HepG2 (cell line): ENCODE measurements around the gene CCDC87. TPM values are rescaled to one million over a fixed set of nuclear protein-coding genes. Genes with fewer than 3 reads are reported as not detected.

Source experiments
- ARHGAP35 ChIP-seq: sonication (generic); formaldehyde crosslinking; IDR thresholded peaks from 2 replicates; pipeline ENCODE4 v1.9.0; 2022; ENCODE audit warnings: mild to moderate bottlenecking, inconsistent platforms, moderate library complexity, missing genetic modification reagents, borderline replicate concordance
- HNRNPL ChIP-seq: fragments of 200-400 bp; formaldehyde crosslinking; IDR thresholded peaks from 2 replicates; pipeline ENCODE4 v1.6.1; 2017; ENCODE audit warnings: mild to moderate bottlenecking, low read depth, low read length
- KLF12 ChIP-seq: sonication (generic); formaldehyde crosslinking; IDR thresholded peaks from 2 replicates; pipeline ENCODE4 v1.4.0; 2020; ENCODE audit warnings: missing genetic modification reagents, borderline replicate concordance
- MLLT10 ChIP-seq: sonication (generic); formaldehyde crosslinking; IDR thresholded peaks from 2 replicates; pipeline ENCODE4 v1.4.0; 2020; ENCODE audit warnings: missing genetic modification reagents
- RERE ChIP-seq: IDR thresholded peaks from 2 replicates; pipeline ENCODE4 v1.6.1; 2016; ENCODE audit warnings: low read depth, missing genetic modification reagents, missing compliant biosample characterization
- SRF ChIP-seq: IDR thresholded peaks from 2 replicates; pipeline ENCODE4 v1.6.1; 2011; ENCODE audit warnings: mild to moderate bottlenecking, low read depth, low read length, moderate library complexity
- TCF7 ChIP-seq: sonication (generic); IDR thresholded peaks from 2 replicates; pipeline ENCODE4 v1.6.1; 2016; ENCODE audit warnings: antibody characterized with exemption, low read depth
- TOPORS ChIP-seq: sonication (generic); formaldehyde crosslinking; IDR thresholded peaks from 2 replicates; pipeline ENCODE4 v1.8.0; 2023; ENCODE audit warnings: mild to moderate bottlenecking, missing genetic modification reagents
- TSC22D2 ChIP-seq: sonication (generic); formaldehyde crosslinking; IDR thresholded peaks from 2 replicates; pipeline ENCODE4 v1.5.1; 2020; ENCODE audit warnings: missing genetic modification reagents, mild to moderate bottlenecking, borderline replicate concordance
- ZMAT3 ChIP-seq: sonication (generic); formaldehyde crosslinking; conservative IDR thresholded peaks from 2 replicates; pipeline ENCODE4 v1.7.0; 2021; ENCODE audit warnings: missing genetic modification reagents
- ZMYM3 ChIP-seq: sonication (generic); formaldehyde crosslinking; IDR thresholded peaks from 2 replicates; pipeline ENCODE4 v1.5.1; 2020; ENCODE audit warnings: mild to moderate bottlenecking, missing genetic modification reagents
- ZNF17 ChIP-seq: sonication (generic); formaldehyde crosslinking; IDR thresholded peaks from 2 replicates; pipeline ENCODE4 v1.5.0; 2020; ENCODE audit warnings: mild to moderate bottlenecking, missing genetic modification reagents
- ZSCAN29 ChIP-seq: sonication (generic); formaldehyde crosslinking; conservative IDR thresholded peaks from 2 replicates; pipeline ENCODE4 v1.4.0; 2020; ENCODE audit warnings: mild to moderate bottlenecking, missing genetic modification reagents
- polyA plus RNA-seq, 8 experiments: library from polyadenylated mRNA; depleted of rRNA in 3 of 8; stranded (reverse) in 7 of 8; unstranded in 1 of 8; fragments of >200 nt; fragmentation: Illumina TruSeq in 4 of 8; extraction: Trizol in 4 of 8; gene quantifications; 2 replicates each; pipeline versions ENCODE4 v1.2.1 to v1.2.3, GENCODE V29; 2011 to 2016; ENCODE audit warnings: low read depth in 4 of 8, missing spikeins in 1 of 8, mixed read lengths in 1 of 8; ENCODE audit not compliant: insufficient read depth in 1 of 8
- total RNA-seq, 5 experiments: library from RNA; depleted of rRNA; stranded (reverse); fragments of >200 nt; fragmentation: Illumina TruSeq; extraction: Trizol; gene quantifications; 2 replicates each; pipeline ENCODE4 v1.2.3, GENCODE V29; 2016; ENCODE audit warnings: low read depth in 1 of 5
- TF ChIP-seq, protein P1 (sequence below): sonication (generic); formaldehyde crosslinking; IDR thresholded peaks from 2 replicates; pipeline ENCODE4 v1.4.0; 2020; ENCODE audit warnings: missing genetic modification reagents; ENCODE audit errors: not compliant biosample characterization
- TF ChIP-seq, protein P2 (sequence below): sonication (generic); formaldehyde crosslinking; IDR thresholded peaks from 2 replicates; pipeline ENCODE4 v1.5.1; 2020; ENCODE audit warnings: missing genetic modification reagents, mild to moderate bottlenecking, borderline replicate concordance
- TF ChIP-seq, protein P3 (sequence below): sonication (generic); formaldehyde crosslinking; IDR thresholded peaks from 2 replicates; pipeline ENCODE4 v1.4.0; 2020; ENCODE audit warnings: mild to moderate bottlenecking, missing genetic modification reagents

CCDC87 gene
- total and polyA plus RNA-seq, 2 of the 13 experiments (the other 11 are each of a cell fraction or from before 2014, with no cell fraction given), result 0.05 to 0.42 TPM

GRCh38 chr11:66592457-66593302 lies at the start of gene CCDC87, which contains the start of gene CCS (continued):
- peak; percentile 76; the same call in 1 of the 2 replicates for TF ChIP-seq TSC22D2 (CRISPR knock-in tag)
- peak; percentile 58; the same call in 1 of the 2 replicates for TF ChIP-seq ARHGAP35 (CRISPR knock-in tag)
- 0 out of 2 replicates have a peak, but pooled peaks have one; percentile 14 for TF ChIP-seq ZMAT3 (CRISPR knock-in tag)
- no peak for TF ChIP-seq TCF7
- no peak for TF ChIP-seq HNRNPL
- peak; percentile 85; the same call in 1 of the 2 replicates for TF ChIP-seq TOPORS (CRISPR knock-in tag)
- TF ChIP-seq, protein P1, sequence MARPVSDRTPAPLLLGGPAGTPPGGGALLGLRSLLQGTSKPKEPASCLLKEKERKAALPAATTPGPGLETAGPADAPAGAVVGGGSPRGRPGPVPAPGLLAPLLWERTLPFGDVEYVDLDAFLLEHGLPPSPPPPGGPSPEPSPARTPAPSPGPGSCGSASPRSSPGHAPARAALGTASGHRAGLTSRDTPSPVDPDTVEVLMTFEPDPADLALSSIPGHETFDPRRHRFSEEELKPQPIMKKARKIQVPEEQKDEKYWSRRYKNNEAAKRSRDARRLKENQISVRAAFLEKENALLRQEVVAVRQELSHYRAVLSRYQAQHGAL, result peak; percentile 88
- TF ChIP-seq SRF, result no peak
- peak; percentile 29; the same call in 1 of the 2 replicates for TF ChIP-seq RERE
- TF ChIP-seq, protein P2, sequence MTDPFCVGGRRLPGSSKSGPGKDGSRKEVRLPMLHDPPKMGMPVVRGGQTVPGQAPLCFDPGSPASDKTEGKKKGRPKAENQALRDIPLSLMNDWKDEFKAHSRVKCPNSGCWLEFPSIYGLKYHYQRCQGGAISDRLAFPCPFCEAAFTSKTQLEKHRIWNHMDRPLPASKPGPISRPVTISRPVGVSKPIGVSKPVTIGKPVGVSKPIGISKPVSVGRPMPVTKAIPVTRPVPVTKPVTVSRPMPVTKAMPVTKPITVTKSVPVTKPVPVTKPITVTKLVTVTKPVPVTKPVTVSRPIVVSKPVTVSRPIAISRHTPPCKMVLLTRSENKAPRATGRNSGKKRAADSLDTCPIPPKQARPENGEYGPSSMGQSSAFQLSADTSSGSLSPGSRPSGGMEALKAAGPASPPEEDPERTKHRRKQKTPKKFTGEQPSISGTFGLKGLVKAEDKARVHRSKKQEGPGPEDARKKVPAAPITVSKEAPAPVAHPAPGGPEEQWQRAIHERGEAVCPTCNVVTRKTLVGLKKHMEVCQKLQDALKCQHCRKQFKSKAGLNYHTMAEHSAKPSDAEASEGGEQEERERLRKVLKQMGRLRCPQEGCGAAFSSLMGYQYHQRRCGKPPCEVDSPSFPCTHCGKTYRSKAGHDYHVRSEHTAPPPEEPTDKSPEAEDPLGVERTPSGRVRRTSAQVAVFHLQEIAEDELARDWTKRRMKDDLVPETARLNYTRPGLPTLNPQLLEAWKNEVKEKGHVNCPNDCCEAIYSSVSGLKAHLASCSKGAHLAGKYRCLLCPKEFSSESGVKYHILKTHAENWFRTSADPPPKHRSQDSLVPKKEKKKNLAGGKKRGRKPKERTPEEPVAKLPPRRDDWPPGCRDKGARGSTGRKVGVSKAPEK (CRISPR knock-in tag), result no peak
- 0 out of 2 replicates have a peak, but pooled peaks have one; percentile 56 for TF ChIP-seq ZNF17 (CRISPR knock-in tag)
- peak; percentile 69; the same call in 1 of the 2 replicates for TF ChIP-seq KLF12 (CRISPR knock-in tag)
- TF ChIP-seq, protein P3, sequence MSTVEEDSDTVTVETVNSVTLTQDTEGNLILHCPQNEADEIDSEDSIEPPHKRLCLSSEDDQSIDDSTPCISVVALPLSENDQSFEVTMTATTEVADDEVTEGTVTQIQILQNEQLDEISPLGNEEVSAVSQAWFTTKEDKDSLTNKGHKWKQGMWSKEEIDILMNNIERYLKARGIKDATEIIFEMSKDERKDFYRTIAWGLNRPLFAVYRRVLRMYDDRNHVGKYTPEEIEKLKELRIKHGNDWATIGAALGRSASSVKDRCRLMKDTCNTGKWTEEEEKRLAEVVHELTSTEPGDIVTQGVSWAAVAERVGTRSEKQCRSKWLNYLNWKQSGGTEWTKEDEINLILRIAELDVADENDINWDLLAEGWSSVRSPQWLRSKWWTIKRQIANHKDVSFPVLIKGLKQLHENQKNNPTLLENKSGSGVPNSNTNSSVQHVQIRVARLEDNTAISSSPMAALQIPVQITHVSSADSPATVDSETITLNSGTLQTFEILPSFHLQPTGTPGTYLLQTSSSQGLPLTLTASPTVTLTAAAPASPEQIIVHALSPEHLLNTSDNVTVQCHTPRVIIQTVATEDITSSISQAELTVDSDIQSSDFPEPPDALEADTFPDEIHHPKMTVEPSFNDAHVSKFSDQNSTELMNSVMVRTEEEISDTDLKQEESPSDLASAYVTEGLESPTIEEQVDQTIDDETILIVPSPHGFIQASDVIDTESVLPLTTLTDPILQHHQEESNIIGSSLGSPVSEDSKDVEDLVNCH (CRISPR knock-in tag), result no peak
- no peak for TF ChIP-seq MLLT10 (CRISPR knock-in tag)
- TF ChIP-seq ZMYM3 (CRISPR knock-in tag), result no peak; the same call in 1 of the 2 replicates
- no peak for TF ChIP-seq ZSCAN29
